Gastrocnemius medialis (tissue), 4 donors: ENCODE results near the gene SCAP.

Experiments used
- CTCF ChIP-seq, 5 experiments: fragments of 450-650 bp in 3 of 5; fragments of 200-600 bp in 2 of 5; sonication (generic) in 2 of 5; IDR thresholded peaks in 4 of 5; conservative IDR thresholded peaks in 1 of 5; 1 replicate in 4 of 5; 2 replicates in 1 of 5; pipeline ENCODE4 v1.5.1; 2016 to 2019; ENCODE audit warnings: antibody characterized with exemption in 5 of 5, mild to moderate bottlenecking in 3 of 5, moderate library complexity in 3 of 5
- POLR2A ChIP-seq, 2 donors: fragments of 450-650 bp; IDR thresholded peaks; one replicate each; pipeline ENCODE4 v1.6.1; 2017; ENCODE audit warnings: antibody characterized with exemption in 2 of 2, mild to moderate bottlenecking in 2 of 2, moderate library complexity in 2 of 2

GRCh38 chr3:47419083-47420043, 56.4 kb downstream of the SCAP start:
- TF ChIP-seq POLR2A (IDR thresholded peaks at IDR 0.05): no peak
- TF ChIP-seq CTCF (IDR thresholded peaks at IDR 0.05 in 4 of 5, conservative IDR thresholded peaks at IDR 0.05 in 1 of 5): no peak
